ENCODE data around the gene MARK2.

The MARK2 gene

DNA sequence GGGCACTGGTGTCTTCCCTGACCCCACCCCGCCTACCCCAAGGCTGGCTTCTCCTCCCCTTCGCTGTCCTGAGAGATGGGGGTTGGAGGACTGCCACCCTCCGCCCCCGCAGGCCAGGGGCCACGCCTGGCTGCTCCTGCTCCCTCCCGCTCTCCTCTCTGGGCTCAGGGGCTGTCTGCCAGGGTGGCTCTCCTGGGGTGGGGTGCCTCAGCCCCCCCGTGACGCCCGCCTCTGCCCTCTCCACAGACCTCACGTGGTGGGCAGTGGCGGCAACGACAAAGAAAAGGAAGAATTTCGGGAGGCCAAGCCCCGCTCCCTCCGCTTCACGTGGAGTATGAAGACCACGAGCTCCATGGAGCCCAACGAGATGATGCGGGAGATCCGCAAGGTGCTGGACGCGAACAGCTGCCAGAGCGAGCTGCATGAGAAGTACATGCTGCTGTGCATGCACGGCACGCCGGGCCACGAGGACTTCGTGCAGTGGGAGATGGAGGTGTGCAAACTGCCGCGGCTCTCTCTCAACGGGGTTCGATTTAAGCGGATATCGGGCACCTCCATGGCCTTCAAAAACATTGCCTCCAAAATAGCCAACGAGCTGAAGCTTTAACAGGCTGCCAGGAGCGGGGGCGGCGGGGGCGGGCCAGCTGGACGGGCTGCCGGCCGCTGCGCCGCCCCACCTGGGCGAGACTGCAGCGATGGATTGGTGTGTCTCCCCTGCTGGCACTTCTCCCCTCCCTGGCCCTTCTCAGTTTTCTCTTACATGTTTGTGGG is 69.9 kb downstream of the MARK2 start:
- ATAC-seq (replicated peaks), result no peak
- DNase-seq, result no peak
- peaks cover 1 to 3% of the 10 kb centered on the region in 2 donors for H3K27me3 Mint-ChIP-seq
- H3K4me3 Mint-ChIP-seq, result no peak overlapping the region
- H3K27ac Mint-ChIP-seq, result peak overlapping the region; percentile 71
- peaks cover 44 to 66% of the 10 kb centered on the region in 2 donors for H3K36me3 Mint-ChIP-seq
- peaks cover 3 to 4% of the 10 kb centered on the region in 2 donors for H3K4me1 Mint-ChIP-seq
- no peaks in the 10 kb centered on the region for H3K9me3 Mint-ChIP-seq

DNA sequence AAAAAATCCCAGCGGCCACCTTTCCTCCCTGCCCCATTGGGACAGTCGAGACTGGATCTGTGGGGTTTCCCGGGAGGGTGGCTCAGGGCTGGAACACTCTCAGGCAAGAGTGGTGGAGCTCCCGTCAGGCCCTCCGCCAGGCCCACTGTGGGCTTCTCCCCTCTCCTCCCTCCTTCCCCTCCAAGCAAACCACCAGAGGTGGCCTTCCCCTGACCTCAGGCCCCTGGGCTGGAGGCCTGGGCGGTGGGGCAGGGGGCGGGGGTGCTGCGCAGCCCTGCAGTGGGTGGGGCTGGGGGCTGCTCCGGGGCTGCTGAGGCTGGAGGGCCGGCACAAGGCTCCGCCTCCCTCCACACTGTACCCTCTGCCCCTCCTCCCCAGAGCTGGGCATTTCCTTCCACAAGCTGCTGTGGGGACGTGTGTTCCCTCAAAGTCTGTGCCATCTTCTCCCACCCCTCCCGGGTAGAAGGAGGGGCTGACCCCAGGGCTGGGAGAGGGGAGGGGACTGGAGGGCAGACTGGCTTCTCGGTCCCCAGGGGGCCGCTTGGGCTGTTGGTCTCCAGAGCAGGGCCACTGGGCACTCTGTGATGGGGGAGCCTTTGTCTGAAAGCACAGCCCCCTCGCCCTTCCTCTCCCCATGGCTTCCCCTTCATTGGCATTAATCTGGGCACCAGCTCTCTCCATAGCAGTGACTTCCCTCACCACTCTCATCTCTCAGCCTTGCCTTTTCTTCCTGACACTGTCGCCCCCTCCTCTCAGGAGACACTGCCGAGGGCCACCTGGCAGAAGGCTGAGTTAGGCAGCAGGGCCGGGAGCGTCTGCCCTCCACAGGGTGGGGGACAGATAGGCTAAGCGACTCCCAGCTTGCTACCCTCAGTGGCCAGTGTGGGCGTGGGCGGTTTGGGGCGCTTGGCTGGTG is 70.9 kb downstream of the MARK2 start:
- Mint-ChIP-seq H3K27ac (peak overlapping the region; percentile 78), H3K4me3 (no peak overlapping the region), H3K27me3 (peaks cover 12 to 13% of the 10 kb centered on the region in 2 donors), H3K4me1 (peaks cover 3 to 5% of the 10 kb centered on the region in 2 donors), H3K9me3 (no peaks in the 10 kb centered on the region), H3K36me3 (peaks cover 34 to 56% of the 10 kb centered on the region in 2 donors)
- ATAC-seq (replicated peaks) (no peak), DNase-seq (no peak)

DNA sequence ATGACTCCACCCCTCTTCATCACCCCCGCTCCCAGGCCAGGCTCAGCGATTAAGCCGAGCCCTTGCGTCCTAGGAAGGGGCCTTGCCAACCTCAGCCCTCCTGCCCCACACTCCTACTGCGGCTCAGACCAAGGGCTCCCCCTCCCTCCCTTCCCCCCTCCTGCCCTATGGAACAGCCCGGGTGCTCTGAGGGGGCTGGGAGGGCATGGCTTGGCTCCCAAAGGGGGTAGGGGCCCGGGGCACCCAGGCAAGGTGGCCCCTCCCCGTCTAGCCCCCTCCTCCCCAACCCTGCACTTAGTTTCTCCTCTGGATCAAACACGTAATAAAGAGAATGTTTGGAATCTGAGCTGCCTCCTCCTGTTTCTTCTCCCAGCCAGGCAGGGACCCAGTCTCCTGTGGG is 71.8 kb downstream of the MARK2 start:
- peaks cover 6 to 11% of the 10 kb centered on the region in 2 donors for H3K4me1 Mint-ChIP-seq
- H3K27me3 Mint-ChIP-seq, result peaks cover 17 to 19% of the 10 kb centered on the region in 2 donors
- H3K9me3 Mint-ChIP-seq, result no peaks in the 10 kb centered on the region
- peaks cover 28 to 48% of the 10 kb centered on the region in 2 donors for H3K36me3 Mint-ChIP-seq
- DNase-seq (no peak), ATAC-seq (replicated peaks) (no peak)
- no peak overlapping the region for H3K4me3 Mint-ChIP-seq
- peak overlapping the region; percentile 62 for H3K27ac Mint-ChIP-seq

DNA sequence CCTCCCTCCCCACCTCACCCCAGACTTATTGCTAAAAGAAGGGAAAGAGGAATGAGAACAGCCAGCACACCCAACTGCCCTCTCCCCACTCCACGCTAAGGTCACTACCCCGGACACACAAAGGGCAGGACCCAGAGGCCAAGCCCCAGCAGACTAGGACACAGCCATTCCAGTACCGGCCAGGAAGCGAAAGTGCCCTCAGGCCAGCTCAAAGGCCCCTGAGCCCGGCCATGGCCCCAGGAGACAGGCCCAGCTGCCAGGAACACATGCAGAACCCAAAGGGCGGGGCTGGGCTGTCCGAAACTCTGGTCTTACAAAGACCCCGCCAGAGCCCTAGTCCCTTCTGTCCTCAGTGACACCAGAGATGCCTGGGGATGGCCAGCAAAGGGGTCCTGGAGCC is 72.5 kb downstream of the MARK2 start:
- Mint-ChIP-seq H3K36me3 (peaks cover 23 to 41% of the 10 kb centered on the region in 2 donors), H3K4me3 (no peak overlapping the region), H3K9me3 (no peaks in the 10 kb centered on the region), H3K4me1 (peaks cover 8 to 17% of the 10 kb centered on the region in 2 donors), H3K27ac (peak overlapping the region; percentile 71), H3K27me3 (peaks cover 17 to 27% of the 10 kb centered on the region in 2 donors)
- DNase-seq, result no peak
- no peak for ATAC-seq (replicated peaks)

DNA sequence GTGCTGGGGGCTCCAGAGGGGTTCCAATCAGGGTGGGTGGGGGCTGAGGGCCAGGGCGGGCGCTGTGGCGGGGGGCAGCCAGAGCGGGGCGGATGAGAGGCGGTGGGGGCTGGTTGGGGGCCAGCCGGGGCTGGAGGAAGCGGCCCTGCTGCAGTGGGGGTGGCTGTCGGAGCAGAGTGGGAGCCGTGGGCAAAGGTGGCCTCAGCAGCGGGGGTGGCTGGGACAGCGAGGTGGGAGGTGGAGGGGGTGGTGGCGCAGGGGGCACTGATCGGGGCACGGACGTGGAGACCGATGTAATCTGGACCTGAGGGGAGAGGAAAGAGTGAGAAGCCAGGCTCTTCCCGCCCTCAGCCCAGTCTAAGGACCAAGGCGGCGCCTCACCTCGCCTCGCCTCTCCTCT is 73.0 kb downstream of the MARK2 start:
- no peak for DNase-seq
- ATAC-seq (replicated peaks), result no peak
- Mint-ChIP-seq H3K4me3 (no peak overlapping the region), H3K27me3 (peaks cover 17 to 29% of the 10 kb centered on the region in 2 donors), H3K36me3 (peaks cover 22 to 36% of the 10 kb centered on the region in 2 donors), H3K4me1 (peaks cover 8 to 16% of the 10 kb centered on the region in 2 donors), H3K27ac (peak overlapping the region; percentile 82), H3K9me3 (no peaks in the 10 kb centered on the region)

DNA sequence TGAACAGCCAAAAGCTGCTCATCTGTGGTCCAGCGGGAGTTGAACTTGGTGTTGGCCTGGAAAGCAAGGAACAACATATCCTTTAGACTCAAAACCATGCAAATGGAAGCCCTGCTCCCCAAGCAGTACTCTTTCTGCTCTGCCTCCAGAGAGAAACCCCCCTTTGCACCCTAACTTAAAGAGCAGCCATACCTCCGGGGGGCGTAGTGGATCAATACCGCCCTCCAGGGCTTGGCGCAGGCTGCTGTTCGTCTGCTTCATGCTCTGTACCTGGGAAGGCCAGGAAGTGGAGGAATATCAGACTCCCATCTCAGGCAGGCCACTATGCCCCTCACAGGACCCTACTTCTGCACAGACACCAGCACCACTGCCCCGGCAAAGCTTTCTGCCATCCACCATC is 73.8 kb downstream of the MARK2 start:
- peaks cover 19 to 32% of the 10 kb centered on the region in 2 donors for H3K27me3 Mint-ChIP-seq
- peaks cover 18 to 28% of the 10 kb centered on the region in 2 donors for H3K36me3 Mint-ChIP-seq
- H3K27ac Mint-ChIP-seq, result no peak overlapping the region
- ATAC-seq (replicated peaks) (no peak), DNase-seq (no peak)
- H3K4me1 Mint-ChIP-seq, result peaks cover 10 to 20% of the 10 kb centered on the region in 2 donors
- no peaks in the 10 kb centered on the region for H3K9me3 Mint-ChIP-seq
- no peak overlapping the region for H3K4me3 Mint-ChIP-seq

DNA sequence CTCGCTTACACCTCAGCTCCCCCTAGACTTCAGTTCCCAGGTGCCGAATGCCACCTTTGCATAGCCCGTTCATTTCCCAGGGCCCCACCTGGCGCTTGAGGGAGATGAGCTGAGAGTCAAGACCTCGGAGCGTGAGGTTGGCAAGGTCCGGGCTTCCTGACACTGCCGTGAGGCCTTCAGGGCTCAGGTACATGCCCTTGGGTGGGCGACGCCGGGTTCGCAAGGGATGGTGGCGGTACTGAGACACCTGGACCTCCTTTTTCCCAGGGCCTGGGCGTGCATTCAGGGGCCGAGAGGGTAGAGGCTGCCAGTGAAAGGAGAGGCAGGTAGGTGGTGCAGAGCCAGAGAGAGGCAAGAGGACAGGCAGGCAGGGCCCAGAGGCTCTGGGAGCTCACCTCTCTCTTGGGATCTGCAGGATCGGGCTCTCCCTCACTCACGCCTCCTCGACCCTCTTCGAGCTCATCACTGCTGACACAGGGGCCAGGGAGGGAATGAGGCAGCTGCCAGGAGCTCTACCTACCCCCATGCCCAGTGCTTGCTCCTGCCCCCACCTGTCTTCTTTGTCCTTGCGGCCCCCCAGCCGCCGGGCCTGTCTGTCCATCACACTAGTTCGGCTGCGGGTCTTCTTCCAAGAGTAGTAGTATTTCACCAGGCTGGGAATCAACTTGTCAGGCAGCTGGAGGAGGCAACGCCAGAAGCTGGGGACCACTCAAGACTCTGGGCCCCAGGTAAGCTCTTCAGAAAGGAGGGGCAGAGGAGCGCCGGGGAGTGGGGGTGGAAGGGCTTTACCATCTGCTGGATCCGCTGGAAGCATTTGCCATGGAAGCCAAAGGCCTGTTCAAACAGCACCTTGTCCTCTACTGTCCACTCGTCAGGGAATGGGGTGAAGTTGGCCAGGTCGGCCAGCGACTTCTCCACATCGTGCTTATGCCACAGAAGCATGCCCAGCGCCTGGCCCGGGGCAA is 75.2 kb downstream of the MARK2 start:
- ATAC-seq (replicated peaks) (no peak), DNase-seq (no peak)
- no peaks in the 10 kb centered on the region for H3K9me3 Mint-ChIP-seq
- peaks cover 25 to 41% of the 10 kb centered on the region in 2 donors for H3K27me3 Mint-ChIP-seq
- H3K4me3 Mint-ChIP-seq, result no peak overlapping the region
- H3K36me3 Mint-ChIP-seq, result peaks cover 12 to 17% of the 10 kb centered on the region in 2 donors
- H3K4me1 Mint-ChIP-seq, result peaks cover 15 to 31% of the 10 kb centered on the region in 2 donors
- peak overlapping the region; percentile 33 for H3K27ac Mint-ChIP-seq

DNA sequence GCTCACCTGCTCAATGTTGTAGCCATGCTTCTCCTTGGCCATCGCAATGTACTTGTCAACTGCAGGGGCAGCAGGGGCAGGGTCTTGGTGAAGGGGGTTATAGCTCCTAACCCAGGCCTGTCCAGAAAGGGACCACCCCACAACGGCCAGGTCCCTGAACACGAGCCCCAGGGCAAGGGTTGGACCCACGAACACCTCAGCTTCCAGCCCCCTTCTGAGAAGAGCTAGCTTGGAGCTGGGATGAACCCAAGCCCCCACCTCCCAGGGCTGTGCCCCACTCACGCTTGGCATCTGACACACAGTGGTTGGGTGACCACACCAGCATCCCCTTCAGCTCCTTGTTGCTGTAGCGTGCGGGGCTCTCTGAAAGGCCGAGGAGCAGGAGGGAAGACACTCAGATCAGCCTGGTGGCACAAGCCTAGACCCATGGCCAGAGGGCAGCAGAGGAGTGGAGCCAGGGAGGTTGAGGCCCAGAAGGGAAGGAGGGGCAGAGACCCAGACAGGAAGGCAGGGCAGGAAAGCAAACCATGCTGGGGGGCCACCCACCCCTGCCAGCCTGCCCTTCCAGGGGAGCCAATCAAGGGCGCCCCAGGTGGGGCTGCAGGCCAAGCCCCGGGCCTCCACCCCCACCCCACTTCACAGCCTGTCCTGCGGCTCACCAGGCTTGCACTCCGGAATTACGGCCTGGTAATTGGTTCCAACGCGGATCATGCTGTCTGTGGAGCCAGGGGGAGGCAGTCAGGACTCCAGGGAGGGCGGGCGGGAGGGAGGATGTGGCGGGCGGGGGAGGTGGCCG is 76.2 kb downstream of the MARK2 start:
- Mint-ChIP-seq H3K27me3 (peaks cover 25 to 41% of the 10 kb centered on the region in 2 donors), H3K4me1 (peaks cover 14 to 36% of the 10 kb centered on the region in 2 donors), H3K27ac (no peak overlapping the region), H3K36me3 (peaks cover 11 to 15% of the 10 kb centered on the region in 2 donors), H3K4me3 (peak overlapping the region in 1 of 2 donors; percentile 44), H3K9me3 (no peaks in the 10 kb centered on the region)
- DNase-seq, result no peak
- ATAC-seq (replicated peaks), result no peak

DNA sequence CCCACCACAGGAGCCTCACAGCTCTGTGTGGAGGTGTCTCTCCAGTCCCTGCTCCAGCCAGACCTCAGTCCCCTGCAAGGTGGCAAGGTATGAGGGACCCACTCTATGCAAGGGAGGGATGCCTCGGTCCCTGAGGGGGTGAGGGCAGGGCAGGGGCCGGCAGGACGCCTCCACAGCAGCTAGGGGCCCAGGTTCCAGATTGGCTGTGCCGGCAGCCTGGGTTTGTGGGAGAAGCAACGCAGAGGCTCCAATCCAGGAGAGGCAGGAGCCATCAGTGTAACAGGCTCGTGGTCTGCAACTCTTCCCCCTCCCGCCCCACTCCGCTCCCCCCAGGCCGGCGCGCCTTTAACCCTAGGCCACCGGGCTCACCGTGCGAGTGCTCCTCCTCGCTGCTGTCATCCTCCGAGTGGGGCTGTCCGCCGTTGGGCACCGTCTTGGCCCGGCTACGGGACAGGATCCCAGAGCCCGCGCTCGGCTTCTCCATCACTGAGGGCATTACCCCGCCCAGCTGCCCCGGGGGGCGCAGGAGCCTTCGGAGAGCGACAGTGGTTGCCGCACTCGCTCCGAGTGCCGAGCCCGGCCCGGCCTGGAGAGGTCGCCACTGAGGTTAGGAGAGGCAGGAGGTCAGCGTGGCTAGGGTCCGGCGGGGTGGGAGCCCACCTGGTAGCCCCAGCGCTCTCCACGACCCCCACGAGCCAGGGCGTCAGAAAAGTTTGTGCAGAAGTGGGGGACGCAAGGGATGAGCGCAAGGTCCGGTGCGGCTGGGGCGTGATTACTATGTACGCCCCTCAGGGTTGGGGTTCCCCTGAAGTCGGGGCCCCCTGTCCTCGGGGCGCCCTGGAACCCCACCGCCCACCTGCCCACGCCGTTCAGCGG is 77.3 kb downstream of the MARK2 start:
- ATAC-seq (replicated peaks) (peak; percentile 18 to 44), DNase-seq (peak; percentile 33)
- peaks cover 25 to 41% of the 10 kb centered on the region in 2 donors for H3K27me3 Mint-ChIP-seq
- H3K36me3 Mint-ChIP-seq, result peaks cover 6 to 7% of the 10 kb centered on the region in 2 donors
- peak overlapping the region; percentile 81 for H3K27ac Mint-ChIP-seq
- no peaks in the 10 kb centered on the region for H3K9me3 Mint-ChIP-seq
- H3K4me3 Mint-ChIP-seq, result peak overlapping the region; percentile 88 to 92
- peaks cover 13 to 41% of the 10 kb centered on the region in 2 donors for H3K4me1 Mint-ChIP-seq

DNA sequence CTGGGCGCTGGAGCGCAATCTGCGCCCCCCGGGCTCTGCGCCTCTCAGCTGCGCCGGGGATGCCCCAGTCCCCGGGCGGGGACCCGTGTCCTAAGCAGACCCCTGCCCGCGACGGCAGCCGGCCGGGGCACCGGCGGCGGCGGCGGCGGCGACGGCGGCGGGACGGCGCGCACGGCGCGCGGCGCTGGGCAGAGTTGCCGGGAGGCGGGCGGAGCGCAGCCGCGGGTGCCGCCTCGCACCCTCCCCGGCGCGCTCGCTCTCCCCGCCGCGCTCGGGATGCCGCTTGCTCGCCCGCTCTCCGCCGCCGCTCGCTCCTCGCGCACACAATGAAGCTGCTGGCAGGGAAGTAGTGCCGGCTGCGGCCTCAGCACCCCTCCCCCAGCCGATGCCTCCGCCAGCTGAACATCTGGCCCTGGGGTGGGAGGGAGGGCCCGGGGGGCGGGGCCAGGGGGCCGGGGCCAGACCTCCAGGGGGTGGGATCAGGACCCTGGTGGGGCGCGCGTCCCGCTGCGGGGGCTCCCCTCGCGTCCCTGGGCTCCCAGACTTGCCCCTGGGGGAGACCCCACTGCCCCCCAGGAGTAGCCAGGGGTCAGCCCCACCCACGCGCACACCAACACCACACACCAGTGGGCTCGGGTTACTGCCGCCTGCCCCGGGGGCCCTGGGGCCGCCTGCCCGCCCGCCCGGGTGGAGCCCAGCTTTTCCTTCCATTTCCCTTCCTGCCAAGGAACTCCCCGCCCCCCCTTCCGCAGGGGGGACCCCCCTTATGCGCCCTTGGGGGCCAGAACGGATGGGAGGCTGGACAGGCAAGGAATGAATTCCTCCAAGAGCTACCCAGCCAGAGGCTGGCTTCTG is 78.2 kb downstream of the MARK2 start, which contains the start of gene RCOR2:
TSS of gene RCOR2 (minus strand) at position 328 of the 855 bp plus-strand sequence. CDS start 708 bp downstream, outside the sequence.
- peaks cover 5% of the 10 kb centered on the region in 2 donors for H3K36me3 Mint-ChIP-seq
- H3K4me1 Mint-ChIP-seq, result peaks cover 13 to 41% of the 10 kb centered on the region in 2 donors
- H3K27me3 Mint-ChIP-seq, result peaks cover 25 to 46% of the 10 kb centered on the region in 2 donors
- peak within 1 kb of the TSS; percentile 81 for H3K27ac Mint-ChIP-seq
- H3K9me3 Mint-ChIP-seq, result no peaks in the 10 kb centered on the region
- H3K4me3 Mint-ChIP-seq, result peak within 1 kb of the TSS; percentile 88 to 92
- DNase-seq (peak; percentile 62), ATAC-seq (replicated peaks) (peak; percentile 45 to 70)

DNA sequence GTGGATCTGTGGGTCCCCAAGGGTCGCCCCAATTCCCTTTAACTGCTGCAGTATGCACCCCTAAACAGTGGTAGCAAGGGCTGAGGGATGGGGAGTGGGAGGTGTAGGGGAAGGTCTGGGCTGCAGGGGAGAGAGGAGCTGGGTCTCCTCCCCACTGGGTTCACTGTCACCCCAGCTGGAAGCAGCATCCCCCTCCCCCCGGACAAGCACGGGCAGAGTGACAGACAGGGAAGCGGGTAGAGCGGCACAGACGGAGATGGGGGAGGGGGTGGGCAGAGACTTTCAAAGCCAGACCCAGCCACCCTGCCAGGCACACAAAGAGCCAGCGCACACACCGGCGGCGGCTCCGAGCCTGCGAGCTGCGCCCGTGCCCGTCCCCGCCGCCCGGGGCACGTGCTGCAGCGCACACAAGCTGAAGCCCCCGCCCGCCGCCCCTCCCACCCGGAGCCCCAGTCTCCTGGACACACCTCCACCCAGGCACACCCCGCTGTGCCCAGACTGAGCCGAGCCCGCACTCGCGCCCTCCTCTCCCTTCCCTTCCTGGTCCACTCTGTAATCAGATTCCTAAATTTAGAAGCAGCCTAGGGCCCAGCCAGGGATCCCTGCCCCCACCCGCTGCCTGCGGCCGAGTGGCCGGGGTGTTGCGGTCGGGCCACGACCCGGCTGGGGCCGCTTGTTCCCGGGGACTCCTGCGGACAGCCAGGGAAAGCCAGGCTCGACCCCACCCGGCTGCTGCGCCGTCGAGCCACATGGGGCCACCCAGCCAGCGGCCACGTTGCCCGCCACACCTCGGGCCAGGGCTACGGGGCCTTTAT is 79.0 kb downstream of the MARK2 start:
- Mint-ChIP-seq H3K9me3 (no peaks in the 10 kb centered on the region), H3K4me3 (peak overlapping the region; percentile 70 to 76), H3K36me3 (no peaks in the 10 kb centered on the region), H3K4me1 (peaks cover 13 to 41% of the 10 kb centered on the region in 2 donors), H3K27me3 (peaks cover 27 to 51% of the 10 kb centered on the region in 2 donors), H3K27ac (no peak overlapping the region)
- no peak for DNase-seq
- ATAC-seq (replicated peaks), result peak; percentile 27 to 31

Data from stimulated activated naive B cell treated with anti-CD40 and anti-IgM and Interleukin-4, amounts not matched to agents 10 μg/mL and 1 μg/mL and 100 μg/mL, for 72 hours (primary cell).